Progenitor cell of endocrine pancreas (in vitro differentiated cells): ENCODE results near the gene CHIC2. TPM values are rescaled to one million over a fixed set of nuclear protein-coding genes. Genes with fewer than 3 reads are reported as not detected.

Experiments used
- DNase-seq: peaks from one replicate; pipeline ENCODE4 v3.0.0; 2021; ENCODE audit warnings: low spot score; ENCODE audit not compliant: unreplicated experiment
- H3K27ac Mint-ChIP-seq: 2 replicates; pipeline ENCODE4 v1.8.0; 2021; ENCODE audit warnings: mild to moderate bottlenecking, moderate library complexity, mixed read lengths
- H3K27me3 Mint-ChIP-seq: 2 replicates; pipeline ENCODE4 v1.8.0; 2021; ENCODE audit warnings: mixed read lengths
- H3K36me3 Mint-ChIP-seq: 2 replicates; pipeline ENCODE4 v1.8.0; 2022; ENCODE audit warnings: mixed read lengths; ENCODE audit not compliant: insufficient read depth
- H3K4me1 Mint-ChIP-seq: 2 replicates; pipeline ENCODE4 v1.8.0; 2021; ENCODE audit warnings: low read depth, mixed read lengths
- H3K4me3 Mint-ChIP-seq: 2 replicates; pipeline ENCODE4 v1.8.0; 2021; ENCODE audit warnings: low read depth, mild to moderate bottlenecking, moderate library complexity, mixed read lengths
- H3K9me3 Mint-ChIP-seq: 2 replicates; pipeline ENCODE4 v1.8.0; 2021; ENCODE audit warnings: low read depth, mixed read lengths
- CTCF ChIP-seq: fragments of 200-600 bp; sonication (generic); IDR thresholded peaks from one replicate; pipeline ENCODE4 v1.5.0; 2021; ENCODE audit warnings: antibody characterized with exemption, mild to moderate bottlenecking; ENCODE audit not compliant: unreplicated experiment
- total RNA-seq: library from RNA; stranded (reverse); gene quantifications from 2 replicates; pipeline ENCODE4 v1.2.1, GENCODE V29; 2021

The CHIC2 gene
- total RNA-seq, 1 donor from 2014 or later: 15.6 TPM

DNA sequence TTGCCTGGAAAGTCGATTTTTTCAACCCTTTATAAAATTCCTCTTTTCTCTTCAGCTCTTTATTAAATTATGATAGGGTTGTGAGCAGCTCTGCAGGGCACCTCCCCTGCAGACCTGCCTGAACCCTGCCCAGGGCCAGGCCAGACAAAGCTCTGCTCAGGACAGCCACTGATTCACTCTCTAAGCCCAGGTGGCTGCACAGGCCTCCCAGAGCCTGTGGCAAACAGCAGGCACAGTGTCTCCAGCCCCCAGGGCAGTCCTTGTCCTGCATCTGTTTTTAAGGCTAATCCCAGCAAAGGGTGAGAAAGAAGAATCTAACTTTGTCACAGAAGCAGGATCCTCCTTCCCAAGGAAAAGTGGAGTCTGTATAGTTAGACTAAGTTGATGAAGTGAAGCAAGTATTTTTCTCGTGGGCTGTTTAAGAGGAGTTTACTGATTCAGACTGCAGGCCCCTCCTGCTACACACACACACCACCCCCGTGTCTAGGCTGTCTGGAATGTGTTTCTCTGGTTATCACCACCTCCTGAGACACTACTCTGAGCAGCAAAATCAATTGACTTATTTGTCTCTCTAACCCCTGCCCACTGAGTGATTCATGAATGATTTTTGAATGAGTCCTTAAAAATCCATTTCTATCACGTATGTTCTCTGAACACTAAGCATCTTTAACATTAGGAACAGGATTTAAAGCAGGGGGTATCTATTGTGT is 101.7 kb downstream of the CHIC2 start:
- no peaks in the 10 kb centered on the region for H3K9me3 Mint-ChIP-seq
- peaks cover 16% of the 10 kb centered on the region for H3K4me1 Mint-ChIP-seq
- peaks cover 25% of the 10 kb centered on the region for H3K27me3 Mint-ChIP-seq
- H3K4me3 Mint-ChIP-seq: no peak overlapping the region
- no peak for DNase-seq
- no peak overlapping the region for H3K27ac Mint-ChIP-seq
- H3K36me3 Mint-ChIP-seq: no peaks in the 10 kb centered on the region
- TF ChIP-seq CTCF: no peak

GRCh38 chr4:53961351-53961750 is 103.1 kb downstream of the CHIC2 start:
- H3K27ac Mint-ChIP-seq: no peak overlapping the region
- no peak for DNase-seq
- no peak for TF ChIP-seq CTCF
- peaks cover 16% of the 10 kb centered on the region for H3K4me1 Mint-ChIP-seq
- peaks cover 25% of the 10 kb centered on the region for H3K27me3 Mint-ChIP-seq
- H3K4me3 Mint-ChIP-seq: no peak overlapping the region
- no peaks in the 10 kb centered on the region for H3K36me3 Mint-ChIP-seq
- H3K9me3 Mint-ChIP-seq: no peaks in the 10 kb centered on the region

DNA sequence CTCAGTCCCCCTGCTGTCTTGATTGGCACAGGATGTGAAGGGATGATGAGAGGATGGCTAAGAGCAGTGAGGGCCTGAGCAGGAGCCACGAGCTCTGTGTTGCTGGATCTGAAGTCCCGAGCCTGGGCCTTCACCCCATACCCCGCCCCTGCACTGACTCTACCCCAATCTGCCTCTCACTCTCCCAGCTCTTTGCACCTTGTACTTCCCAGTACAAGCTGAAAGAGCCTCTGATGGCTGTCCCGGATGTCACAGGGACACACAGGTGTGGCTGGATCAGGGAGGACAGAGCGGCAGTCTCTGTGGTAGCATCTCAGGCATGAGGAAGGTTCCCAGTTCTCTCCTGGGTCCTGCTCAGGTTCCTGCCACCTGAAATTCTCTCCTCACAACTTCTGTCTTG is 103.6 kb downstream of the CHIC2 start:
- Mint-ChIP-seq H3K4me1 (peaks cover 16% of the 10 kb centered on the region), H3K27me3 (peaks cover 23% of the 10 kb centered on the region), H3K9me3 (no peaks in the 10 kb centered on the region), H3K4me3 (no peak overlapping the region), H3K36me3 (no peaks in the 10 kb centered on the region), H3K27ac (no peak overlapping the region)
- TF ChIP-seq CTCF: no peak
- DNase-seq: no peak

Other genes with a start within 250 kb of the CHIC2 start
- gene GSX2, start 35.6 kb upstream of the CHIC2 start, total RNA-seq: not detected in 2 replicates
- 11.4 and 13.8 TPM in 2 replicates for gene PDGFRA, start 164.7 kb upstream of the CHIC2 start, total RNA-seq